Measurements from ENCODE around the gene ERBIN. TPM values are rescaled to one million over a fixed set of nuclear protein-coding genes. Genes with fewer than 3 reads are reported as not detected.

ERBIN gene
- total and polyA plus RNA-seq, 2 of the 13 experiments (the other 11 are each of a cell fraction or from before 2014, with no cell fraction given): 14.4 to 41.7 TPM

DNA sequence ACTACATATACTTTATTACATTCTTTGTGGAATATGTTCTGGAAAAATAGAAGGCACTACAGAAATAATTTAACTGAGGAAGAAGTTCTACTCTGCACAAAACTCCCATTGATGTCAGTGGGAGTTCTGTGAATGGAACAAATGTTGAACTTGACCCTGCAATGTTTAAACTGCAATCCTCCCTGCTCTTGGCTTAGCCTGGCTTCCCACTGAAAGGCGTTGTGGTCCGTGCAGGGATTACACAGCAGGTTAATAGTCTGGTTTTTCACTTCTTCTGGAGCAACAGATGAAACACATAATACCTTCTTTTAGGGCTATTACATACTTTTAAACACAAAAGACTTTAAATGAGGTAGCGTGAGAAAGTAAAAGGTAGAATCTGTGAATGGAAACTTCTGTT lies 12.9 kb upstream of the ERBIN start (continued):
- TF ChIP-seq, protein P1, sequence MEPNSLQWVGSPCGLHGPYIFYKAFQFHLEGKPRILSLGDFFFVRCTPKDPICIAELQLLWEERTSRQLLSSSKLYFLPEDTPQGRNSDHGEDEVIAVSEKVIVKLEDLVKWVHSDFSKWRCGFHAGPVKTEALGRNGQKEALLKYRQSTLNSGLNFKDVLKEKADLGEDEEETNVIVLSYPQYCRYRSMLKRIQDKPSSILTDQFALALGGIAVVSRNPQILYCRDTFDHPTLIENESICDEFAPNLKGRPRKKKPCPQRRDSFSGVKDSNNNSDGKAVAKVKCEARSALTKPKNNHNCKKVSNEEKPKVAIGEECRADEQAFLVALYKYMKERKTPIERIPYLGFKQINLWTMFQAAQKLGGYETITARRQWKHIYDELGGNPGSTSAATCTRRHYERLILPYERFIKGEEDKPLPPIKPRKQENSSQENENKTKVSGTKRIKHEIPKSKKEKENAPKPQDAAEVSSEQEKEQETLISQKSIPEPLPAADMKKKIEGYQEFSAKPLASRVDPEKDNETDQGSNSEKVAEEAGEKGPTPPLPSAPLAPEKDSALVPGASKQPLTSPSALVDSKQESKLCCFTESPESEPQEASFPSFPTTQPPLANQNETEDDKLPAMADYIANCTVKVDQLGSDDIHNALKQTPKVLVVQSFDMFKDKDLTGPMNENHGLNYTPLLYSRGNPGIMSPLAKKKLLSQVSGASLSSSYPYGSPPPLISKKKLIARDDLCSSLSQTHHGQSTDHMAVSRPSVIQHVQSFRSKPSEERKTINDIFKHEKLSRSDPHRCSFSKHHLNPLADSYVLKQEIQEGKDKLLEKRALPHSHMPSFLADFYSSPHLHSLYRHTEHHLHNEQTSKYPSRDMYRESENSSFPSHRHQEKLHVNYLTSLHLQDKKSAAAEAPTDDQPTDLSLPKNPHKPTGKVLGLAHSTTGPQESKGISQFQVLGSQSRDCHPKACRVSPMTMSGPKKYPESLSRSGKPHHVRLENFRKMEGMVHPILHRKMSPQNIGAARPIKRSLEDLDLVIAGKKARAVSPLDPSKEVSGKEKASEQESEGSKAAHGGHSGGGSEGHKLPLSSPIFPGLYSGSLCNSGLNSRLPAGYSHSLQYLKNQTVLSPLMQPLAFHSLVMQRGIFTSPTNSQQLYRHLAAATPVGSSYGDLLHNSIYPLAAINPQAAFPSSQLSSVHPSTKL (CRISPR knock-in tag; IDR thresholded peaks at IDR 0.05): peak; percentile 66
- TF ChIP-seq FOXA3 (CRISPR knock-in tag; IDR thresholded peaks at IDR 0.05) (0 out of 2 replicates have a peak, but pooled peaks have one; percentile 25), RARA (CRISPR knock-in tag; IDR thresholded peaks at IDR 0.05) (peak; percentile 65), NR2F6 (IDR thresholded peaks at IDR 0.05) (0 out of 2 replicates have a peak, but pooled peaks have one; percentile 31), NR2F6 (CRISPR knock-in tag; IDR thresholded peaks at IDR 0.05) (peak; percentile 52), KAT8 (CRISPR knock-in tag; IDR thresholded peaks at IDR 0.05) (no peak), CEBPG (CRISPR knock-in tag; IDR thresholded peaks at IDR 0.05) (0 out of 2 replicates have a peak, but pooled peaks have one; percentile 34), MYPOP (CRISPR knock-in tag; IDR thresholded peaks at IDR 0.05) (no peak), ERF (CRISPR knock-in tag; IDR thresholded peaks at IDR 0.05) (no peak), NCOR1 (IDR thresholded peaks at IDR 0.05; ENCODE audit: borderline replicate concordance, low read length) (peak; percentile 45; the same call in 1 of the 2 replicates), RXRB (CRISPR knock-in tag; IDR thresholded peaks at IDR 0.05; ENCODE audit: borderline replicate concordance) (peak; percentile 45; the same call in 1 of the 2 replicates), GPN1 (CRISPR knock-in tag; IDR thresholded peaks at IDR 0.05; ENCODE audit: borderline replicate concordance) (no peak), ZNF644 (CRISPR knock-in tag; IDR thresholded peaks at IDR 0.05; ENCODE audit: low read depth) (0 out of 2 replicates have a peak, but pooled peaks have one; percentile 25), SAP130 (CRISPR knock-in tag; IDR thresholded peaks at IDR 0.05; ENCODE audit: low read depth) (peak; percentile 40), SOX6 (IDR thresholded peaks at IDR 0.05) (no peak), SOX6 (CRISPR knock-in tag; IDR thresholded peaks at IDR 0.05) (0 out of 2 replicates have a peak, but pooled peaks have one; percentile 16), HMG20A (CRISPR knock-in tag; IDR thresholded peaks at IDR 0.05; ENCODE audit: borderline replicate concordance) (0 out of 2 replicates have a peak, but pooled peaks have one; percentile 25), TBL1XR1 (IDR thresholded peaks at IDR 0.05; ENCODE audit: borderline replicate concordance, low read length, partially characterized antibody) (peak; percentile 51), MLXIP (CRISPR knock-in tag; IDR thresholded peaks at IDR 0.05; ENCODE audit: borderline replicate concordance) (no peak)

Data from HepG2 (cell line).